ENCODE data around the gene DYRK1A. TPM values are rescaled to one million over a fixed set of nuclear protein-coding genes. Genes with fewer than 3 reads are reported as not detected.

Gene DYRK1A
- total and polyA plus RNA-seq, 2 of the 13 experiments (the other 11 are each of a cell fraction or from before 2014, with no cell fraction given): 24.6 to 34.2 TPM

- TF ChIP-seq ZGPAT (CRISPR knock-in tag; IDR thresholded peaks at IDR 0.05): peak; percentile 68
- 0 out of 2 replicates have a peak, but pooled peaks have one; percentile 27 for TF ChIP-seq SMAD3 (CRISPR knock-in tag; IDR thresholded peaks at IDR 0.05)
- peak; percentile 42 for TF ChIP-seq CREB1 (IDR thresholded peaks at IDR 0.05)
- TF ChIP-seq CREB1 (CRISPR knock-in tag; IDR thresholded peaks at IDR 0.05): no peak
- no peak for TF ChIP-seq U2AF1 (optimal IDR thresholded peaks at IDR 0.05; ENCODE audit: low read depth, low read length)
- TF ChIP-seq MYC (CRISPR knock-in tag; IDR thresholded peaks at IDR 0.05; ENCODE audit: borderline replicate concordance): peak; percentile 62; the same call in 1 of the 2 replicates
- peak; percentile 45; the same call in 1 of the 2 replicates for TF ChIP-seq BCL6 (CRISPR knock-in tag; IDR thresholded peaks at IDR 0.05)
- peak; percentile 81 for TF ChIP-seq NFE2L2 (IDR thresholded peaks at IDR 0.05; ENCODE audit: low read length)
- TF ChIP-seq ZBTB21 (CRISPR knock-in tag; IDR thresholded peaks at IDR 0.05): peak; percentile 77
- no peak for TF ChIP-seq ZKSCAN1 (IDR thresholded peaks at IDR 0.05; ENCODE audit: low read length)
- TF ChIP-seq ZNF251 (CRISPR knock-in tag; IDR thresholded peaks at IDR 0.05): no peak
- no peak for TF ChIP-seq ZNF496 (CRISPR knock-in tag; IDR thresholded peaks at IDR 0.05; ENCODE audit: insufficient replicate concordance)
- TF ChIP-seq, protein P1, sequence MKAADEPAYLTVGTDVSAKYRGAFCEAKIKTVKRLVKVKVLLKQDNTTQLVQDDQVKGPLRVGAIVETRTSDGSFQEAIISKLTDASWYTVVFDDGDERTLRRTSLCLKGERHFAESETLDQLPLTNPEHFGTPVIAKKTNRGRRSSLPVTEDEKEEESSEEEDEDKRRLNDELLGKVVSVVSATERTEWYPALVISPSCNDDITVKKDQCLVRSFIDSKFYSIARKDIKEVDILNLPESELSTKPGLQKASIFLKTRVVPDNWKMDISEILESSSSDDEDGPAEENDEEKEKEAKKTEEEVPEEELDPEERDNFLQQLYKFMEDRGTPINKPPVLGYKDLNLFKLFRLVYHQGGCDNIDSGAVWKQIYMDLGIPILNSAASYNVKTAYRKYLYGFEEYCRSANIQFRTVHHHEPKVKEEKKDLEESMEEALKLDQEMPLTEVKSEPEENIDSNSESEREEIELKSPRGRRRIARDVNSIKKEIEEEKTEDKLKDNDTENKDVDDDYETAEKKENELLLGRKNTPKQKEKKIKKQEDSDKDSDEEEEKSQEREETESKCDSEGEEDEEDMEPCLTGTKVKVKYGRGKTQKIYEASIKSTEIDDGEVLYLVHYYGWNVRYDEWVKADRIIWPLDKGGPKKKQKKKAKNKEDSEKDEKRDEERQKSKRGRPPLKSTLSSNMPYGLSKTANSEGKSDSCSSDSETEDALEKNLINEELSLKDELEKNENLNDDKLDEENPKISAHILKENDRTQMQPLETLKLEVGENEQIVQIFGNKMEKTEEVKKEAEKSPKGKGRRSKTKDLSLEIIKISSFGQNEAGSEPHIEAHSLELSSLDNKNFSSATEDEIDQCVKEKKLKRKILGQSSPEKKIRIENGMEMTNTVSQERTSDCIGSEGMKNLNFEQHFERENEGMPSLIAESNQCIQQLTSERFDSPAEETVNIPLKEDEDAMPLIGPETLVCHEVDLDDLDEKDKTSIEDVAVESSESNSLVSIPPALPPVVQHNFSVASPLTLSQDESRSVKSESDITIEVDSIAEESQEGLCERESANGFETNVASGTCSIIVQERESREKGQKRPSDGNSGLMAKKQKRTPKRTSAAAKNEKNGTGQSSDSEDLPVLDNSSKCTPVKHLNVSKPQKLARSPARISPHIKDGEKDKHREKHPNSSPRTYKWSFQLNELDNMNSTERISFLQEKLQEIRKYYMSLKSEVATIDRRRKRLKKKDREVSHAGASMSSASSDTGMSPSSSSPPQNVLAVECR (CRISPR knock-in tag; IDR thresholded peaks at IDR 0.05; ENCODE audit: borderline replicate concordance): peak; percentile 28; the same call in 1 of the 2 replicates
- TF ChIP-seq MBD4 (IDR thresholded peaks at IDR 0.05; ENCODE audit: borderline replicate concordance, low read length): no peak
- peak; percentile 53; the same call in 1 of the 2 replicates for TF ChIP-seq NR2F6 (IDR thresholded peaks at IDR 0.05)
- TF ChIP-seq NR2F6 (CRISPR knock-in tag; IDR thresholded peaks at IDR 0.05): peak; percentile 59; the same call in 1 of the 2 replicates
- TF ChIP-seq SIN3A (IDR thresholded peaks at IDR 0.05; ENCODE audit: borderline replicate concordance, low read depth, low read length): peak; percentile 90
- peak; percentile 98 for TF ChIP-seq SAP130 (CRISPR knock-in tag; IDR thresholded peaks at IDR 0.05; ENCODE audit: low read depth)
- peak; percentile 69 for TF ChIP-seq GATAD2A (CRISPR knock-in tag; IDR thresholded peaks at IDR 0.05)
- TF ChIP-seq FOXP1 (IDR thresholded peaks at IDR 0.05): no peak
- TF ChIP-seq FOXP1 (CRISPR knock-in tag; IDR thresholded peaks at IDR 0.05): peak; percentile 63
- TF ChIP-seq GABPA (IDR thresholded peaks at IDR 0.05; ENCODE audit: low read depth, low read length): no peak
- TF ChIP-seq GABPA (CRISPR knock-in tag; IDR thresholded peaks at IDR 0.05; ENCODE audit: low read depth): peak; percentile 30; the same call in 1 of the 2 replicates
- 0 out of 2 replicates have a peak, but pooled peaks have one; percentile 60 for TF ChIP-seq JUN (CRISPR knock-in tag; IDR thresholded peaks at IDR 0.05)
- TF ChIP-seq ZNF788 (CRISPR knock-in tag; IDR thresholded peaks at IDR 0.05; ENCODE audit: borderline replicate concordance): 0 out of 2 replicates have a peak, but pooled peaks have one; percentile 9
- peak; percentile 88 for TF ChIP-seq MAX (IDR thresholded peaks at IDR 0.05)
- no peak for TF ChIP-seq ATRX (CRISPR knock-in tag; IDR thresholded peaks at IDR 0.05; ENCODE audit: borderline replicate concordance)
Measured at GRCh38 chr21:37338671-37339551, 27.7 kb upstream of the DYRK1A start (continued).
